Karpas-422 (cell line): Measurements from ENCODE around the gene PIGX. TPM values are rescaled to one million over a fixed set of nuclear protein-coding genes. Genes with fewer than 3 reads are reported as not detected.

Experiments used
- DNase-seq: peaks from one replicate; pipeline ENCODE4 v3.0.0-alpha.2; 2015
- H2AFZ ChIP-seq: fragments of 200-600 bp; sonication (generic); 2 replicates; pipeline ENCODE4 v1.6.1; 2014; ENCODE audit warnings: antibody characterized with exemption, low read length, mixed read lengths
- H3K27ac ChIP-seq: fragments of 200-600 bp; sonication (generic); 2 replicates; pipeline ENCODE4 v1.5.1; 2014; ENCODE audit warnings: mild to moderate bottlenecking, low read length, moderate library complexity
- H3K27me3 ChIP-seq: fragments of 200-600 bp; sonication (generic); 2 replicates; pipeline ENCODE4 v1.6.1; 2014; ENCODE audit warnings: low read length, mixed read lengths
- H3K36me3 ChIP-seq: fragments of 200-600 bp; sonication (generic); 2 replicates; pipeline ENCODE4 v1.6.1; 2014; ENCODE audit warnings: low read length, mixed read lengths; ENCODE audit not compliant: insufficient read depth
- H3K4me1 ChIP-seq: fragments of 200-600 bp; sonication (generic); 2 replicates; pipeline ENCODE4 v1.6.1; 2014; ENCODE audit warnings: mild to moderate bottlenecking, low read length, mixed read lengths
- H3K4me2 ChIP-seq: fragments of 200-600 bp; sonication (generic); 2 replicates; pipeline ENCODE4 v1.6.1; 2014; ENCODE audit warnings: low read length, low read depth, mild to moderate bottlenecking; ENCODE audit not compliant: poor library complexity, severe bottlenecking
- H3K4me3 ChIP-seq: fragments of 200-600 bp; sonication (generic); 2 replicates; pipeline ENCODE4 v1.5.1; 2014; ENCODE audit warnings: mild to moderate bottlenecking, antibody characterized with exemption, low read length, mixed read lengths
- H3K79me2 ChIP-seq: fragments of 200-600 bp; sonication (generic); 2 replicates; pipeline ENCODE4 v1.6.1; 2014; ENCODE audit warnings: mild to moderate bottlenecking, low read length, mixed read lengths
- H3K9ac ChIP-seq: fragments of 200-600 bp; sonication (generic); 2 replicates; pipeline ENCODE4 v1.6.0; 2014; ENCODE audit warnings: low read length
- H3K9me2 ChIP-seq: fragments of 200-600 bp; sonication (generic), shearing (Covaris generic); replicated peaks from 2 replicates; pipeline ENCODE4 v1.6.0; 2014; ENCODE audit warnings: mild to moderate bottlenecking, low read length, moderate library complexity; ENCODE audit not compliant: insufficient read depth
- H3K9me3 ChIP-seq: fragments of 300-700, 200-600 bp; sonication (generic); 2 replicates; pipeline ENCODE4 v1.6.1; 2014; ENCODE audit warnings: low read length, mixed read lengths
- H4K20me1 ChIP-seq: fragments of 200-600 bp; sonication (generic); 2 replicates; pipeline ENCODE4 v1.6.1; 2014; ENCODE audit warnings: mild to moderate bottlenecking, antibody characterized with exemption, low read length, low read depth; ENCODE audit not compliant: insufficient read depth
- total RNA-seq: library from RNA; depleted of rRNA; stranded (reverse); fragments of >200 nt; shearing (Covaris generic); gene quantifications from 2 replicates; pipeline ENCODE4 v1.2.3, GENCODE V29; 2014; ENCODE audit warnings: low replicate concordance

Gene PIGX
- total RNA-seq, 1 experiment from 2014 or later = 55.6 TPM

- no peaks in the 10 kb centered on the region for H3K79me2 ChIP-seq
- no peak overlapping the region for H3K4me2 ChIP-seq
- H2AFZ ChIP-seq = no peak overlapping the region
- no peak overlapping the region for H3K9ac ChIP-seq
- no peaks in the 10 kb centered on the region for H3K9me2 ChIP-seq
- H3K4me3 ChIP-seq = no peak overlapping the region
- no peaks in the 10 kb centered on the region for H3K36me3 ChIP-seq
- no peak for DNase-seq
- H3K27me3 ChIP-seq = no peaks in the 10 kb centered on the region
- H3K4me1 ChIP-seq = peaks cover 8% of the 10 kb centered on the region
- H3K9me3 ChIP-seq = no peaks in the 10 kb centered on the region
- H4K20me1 ChIP-seq = no peaks in the 10 kb centered on the region
- no peak overlapping the region for H3K27ac ChIP-seq
Measured at GRCh38 chr3:196694941-196695848, 17.0 kb upstream of the PIGX start.

- Histone ChIP-seq H3K27ac (no peak overlapping the region), H3K4me2 (no peak overlapping the region), H3K27me3 (no peaks in the 10 kb centered on the region), H3K4me3 (no peak overlapping the region), H2AFZ (no peak overlapping the region), H3K9me2 (no peaks in the 10 kb centered on the region), H3K4me1 (peaks cover 6% of the 10 kb centered on the region), H4K20me1 (no peaks in the 10 kb centered on the region), H3K36me3 (no peaks in the 10 kb centered on the region), H3K9ac (no peak overlapping the region), H3K79me2 (no peaks in the 10 kb centered on the region), H3K9me3 (no peaks in the 10 kb centered on the region)
- DNase-seq = no peak
Measured at GRCh38 chr3:196695849-196696226, 16.3 kb upstream of the PIGX start.

GRCh38 chr3:196697270-196697669, 14.9 kb upstream of the PIGX start:
- Histone ChIP-seq H4K20me1 (no peaks in the 10 kb centered on the region), H2AFZ (no peak overlapping the region), H3K4me1 (peaks cover 6% of the 10 kb centered on the region), H3K27ac (no peak overlapping the region), H3K36me3 (no peaks in the 10 kb centered on the region), H3K4me2 (no peak overlapping the region), H3K9me3 (no peaks in the 10 kb centered on the region), H3K9ac (no peak overlapping the region), H3K4me3 (no peak overlapping the region), H3K79me2 (no peaks in the 10 kb centered on the region), H3K27me3 (no peaks in the 10 kb centered on the region), H3K9me2 (no peaks in the 10 kb centered on the region)
- peak; percentile 72 for DNase-seq

GRCh38 chr3:196699749-196700148, 12.4 kb upstream of the PIGX start:
- Histone ChIP-seq H3K79me2 (no peaks in the 10 kb centered on the region), H3K9me2 (no peaks in the 10 kb centered on the region), H3K9me3 (no peaks in the 10 kb centered on the region), H2AFZ (no peak overlapping the region), H4K20me1 (no peaks in the 10 kb centered on the region), H3K27me3 (no peaks in the 10 kb centered on the region), H3K36me3 (no peaks in the 10 kb centered on the region), H3K9ac (no peak overlapping the region), H3K4me1 (peaks cover 6% of the 10 kb centered on the region), H3K4me2 (no peak overlapping the region), H3K4me3 (no peak overlapping the region), H3K27ac (no peak overlapping the region)
- DNase-seq = no peak

- Histone ChIP-seq H2AFZ (no peak overlapping the region), H3K9me2 (no peaks in the 10 kb centered on the region), H3K4me1 (peaks cover 6% of the 10 kb centered on the region), H3K4me3 (no peak overlapping the region), H4K20me1 (no peaks in the 10 kb centered on the region), H3K79me2 (no peaks in the 10 kb centered on the region), H3K9me3 (no peaks in the 10 kb centered on the region), H3K4me2 (no peak overlapping the region), H3K27ac (no peak overlapping the region), H3K36me3 (no peaks in the 10 kb centered on the region), H3K9ac (no peak overlapping the region), H3K27me3 (no peaks in the 10 kb centered on the region)
- DNase-seq = no peak
Measured at GRCh38 chr3:196700801-196701200, 11.4 kb upstream of the PIGX start.

GRCh38 chr3:196706327-196706726, 5.8 kb upstream of the PIGX start:
- H3K9ac ChIP-seq = no peak overlapping the region
- no peaks in the 10 kb centered on the region for H3K9me3 ChIP-seq
- H4K20me1 ChIP-seq = no peaks in the 10 kb centered on the region
- DNase-seq = no peak
- H3K4me3 ChIP-seq = no peak overlapping the region
- H3K4me1 ChIP-seq = peaks cover 6% of the 10 kb centered on the region
- no peak overlapping the region for H3K4me2 ChIP-seq
- no peak overlapping the region for H2AFZ ChIP-seq
- H3K79me2 ChIP-seq = no peaks in the 10 kb centered on the region
- H3K27me3 ChIP-seq = no peaks in the 10 kb centered on the region
- no peaks in the 10 kb centered on the region for H3K9me2 ChIP-seq
- no peaks in the 10 kb centered on the region for H3K36me3 ChIP-seq
- H3K27ac ChIP-seq = no peak overlapping the region

GRCh38 chr3:196706731-196707130, 5.4 kb upstream of the PIGX start:
- Histone ChIP-seq H3K9me3 (no peaks in the 10 kb centered on the region), H3K27ac (no peak overlapping the region), H3K9ac (no peak overlapping the region), H3K27me3 (no peaks in the 10 kb centered on the region), H3K4me2 (no peak overlapping the region), H3K79me2 (no peaks in the 10 kb centered on the region), H4K20me1 (no peaks in the 10 kb centered on the region), H3K36me3 (no peaks in the 10 kb centered on the region), H2AFZ (no peak overlapping the region), H3K4me3 (no peak overlapping the region), H3K9me2 (no peaks in the 10 kb centered on the region), H3K4me1 (peaks cover 10% of the 10 kb centered on the region)
- no peak for DNase-seq

- Histone ChIP-seq H3K27me3 (no peaks in the 10 kb centered on the region), H3K27ac (no peak overlapping the region), H3K36me3 (no peaks in the 10 kb centered on the region), H3K9me2 (no peaks in the 10 kb centered on the region), H3K9ac (no peak overlapping the region), H3K4me1 (peaks cover 11% of the 10 kb centered on the region), H2AFZ (no peak overlapping the region), H3K79me2 (peaks cover under 1% of the 10 kb centered on the region), H3K4me3 (no peak overlapping the region), H4K20me1 (no peaks in the 10 kb centered on the region), H3K4me2 (no peak overlapping the region), H3K9me3 (no peaks in the 10 kb centered on the region)
- no peak for DNase-seq
Measured at GRCh38 chr3:196707566-196707965, 4.6 kb upstream of the PIGX start.
